Fibroblast of mammary gland (primary cell): ENCODE measurements around the gene FEM1A.
"Not testable (repeated sequence)": the region's sequence is repeated elsewhere in the genome, so short reads cannot be mapped to it uniquely, and the experiment has no call there.

Experiments
- DNase-seq: peaks from one replicate; pipeline ENCODE4 v3.0.0-alpha.2; 2010; ENCODE audit warnings: low read depth
- H3K4me3 ChIP-seq: 2 replicates; pipeline ENCODE4 v1.5.1; 2011; ENCODE audit warnings: low read depth, mild to moderate bottlenecking, low read length, moderate library complexity; ENCODE audit not compliant: control insufficient read depth
- CTCF ChIP-seq: conservative IDR thresholded peaks from 2 replicates; pipeline ENCODE4 v1.5.1; 2011; ENCODE audit warnings: low read depth, low read length, inconsistent platforms; ENCODE audit not compliant: control insufficient read depth, insufficient read depth

FEM1A gene

GRCh38 chr19:4773047-4773640, 18.4 kb upstream of the FEM1A start:
- no peak overlapping the region for H3K4me3 ChIP-seq
- no peak for TF ChIP-seq CTCF
- DNase-seq: no peak

GRCh38 chr19:4774136-4774535, 17.4 kb upstream of the FEM1A start:
- H3K4me3 ChIP-seq: no peak overlapping the region
- TF ChIP-seq CTCF: no peak
- no peak for DNase-seq

GRCh38 chr19:4775627-4776152, 15.8 kb upstream of the FEM1A start:
- no peak for DNase-seq
- TF ChIP-seq CTCF: no peak
- no peak overlapping the region for H3K4me3 ChIP-seq

- DNase-seq: no peak
- H3K4me3 ChIP-seq: no peak overlapping the region
- no peak for TF ChIP-seq CTCF
Observed at GRCh38 chr19:4776436-4777211, 14.9 kb upstream of the FEM1A start.

GRCh38 chr19:4778124-4778523, 13.4 kb upstream of the FEM1A start:
- DNase-seq, H3K4me3 ChIP-seq: not testable (repeated sequence)

- no peak for TF ChIP-seq CTCF
- no peak overlapping the region for H3K4me3 ChIP-seq
Observed at GRCh38 chr19:4780860-4781259, 10.7 kb upstream of the FEM1A start.

GRCh38 chr19:4781801-4782200, 9.7 kb upstream of the FEM1A start:
- no peak for TF ChIP-seq CTCF
- no peak overlapping the region for H3K4me3 ChIP-seq
- DNase-seq: peak; percentile 63

More at GRCh38 chr19:4780860-4781259, 10.7 kb upstream of the FEM1A start:
- no peak for DNase-seq

- not testable (repeated sequence) for DNase-seq, H3K4me3 ChIP-seq
Observed at GRCh38 chr19:4786412-4787016, 5.0 kb upstream of the FEM1A start.

GRCh38 chr19:4792019-4792865, 708 bp downstream of the FEM1A start:
- peak overlapping the region; percentile 66 for H3K4me3 ChIP-seq
- not testable (repeated sequence) for DNase-seq

- H3K4me3 ChIP-seq: peak overlapping the region; percentile 66
- DNase-seq: not testable (repeated sequence)
Observed at GRCh38 chr19:4792866-4793195, 1.3 kb downstream of the FEM1A start.
